Activated B cell treated with CpG ODN at 0.5 μM for 24 hours (primary cell): ENCODE results near the gene THOC7. TPM values are rescaled to one million over a fixed set of nuclear protein-coding genes. Genes with fewer than 3 reads are reported as not detected.
A peak's percentile ranks its signal among the peaks of the same experiment; 100 is the strongest.

Experiments used
- ATAC-seq: fragments of 200-7000 bp; cut with Tn5 transposase; one replicate; pipeline ENCODE4 v1.10.0; 2021; ENCODE audit warnings: low read depth, mild to moderate bottlenecking, moderate library complexity
- CTCF ChIA-PET: fragments of 350-600 bp; sonication (Branson Sonifier 250); formaldehyde crosslinking; loops from one replicate; lab custom pipeline; 2021; ENCODE audit warnings: antibody characterized with exemption; lab: Charles Lee
- POLR2A ChIA-PET: fragments of 350-600 bp; sonication (Branson Sonifier 250); formaldehyde crosslinking; loops from one replicate; lab custom pipeline; 2021; ENCODE audit warnings: antibody characterized with exemption; lab: Charles Lee
- DNase-seq: peaks from one replicate; pipeline ENCODE4 v3.0.0; 2022
- H3K27ac Mint-ChIP-seq: one replicate; pipeline ENCODE4 v1.8.0; 2020; ENCODE audit warnings: mixed read lengths
- H3K27me3 Mint-ChIP-seq: one replicate; pipeline ENCODE4 v1.8.0; 2021; ENCODE audit warnings: mixed read lengths
- H3K36me3 Mint-ChIP-seq: one replicate; pipeline ENCODE4 v1.8.0; 2021; ENCODE audit warnings: low read depth, mixed read lengths
- H3K4me1 Mint-ChIP-seq: one replicate; pipeline ENCODE4 v1.8.0; 2021; ENCODE audit warnings: mixed read lengths
- H3K4me3 Mint-ChIP-seq: one replicate; pipeline ENCODE4 v1.8.0; 2020; ENCODE audit warnings: mild to moderate bottlenecking, mixed read lengths
- H3K9me3 Mint-ChIP-seq: one replicate; pipeline ENCODE4 v1.8.0; 2020; ENCODE audit warnings: mixed read lengths
- CTCF ChIP-seq: fragments of 200-600 bp; IDR thresholded peaks from one replicate; pipeline ENCODE4 v1.8.0; 2022; ENCODE audit warnings: antibody characterized with exemption, mild to moderate bottlenecking
- intact Hi-C: fragments of 100-400 bp; cut with micrococcal nuclease; formaldehyde crosslinking; loops from one replicate; pipeline ENCODE4 v1.15.1; 2024
- total RNA-seq: library from RNA; stranded (reverse); gene quantifications from 2 replicates; pipeline ENCODE4 v1.2.3, GENCODE V29; 2022

The THOC7 gene
- total RNA-seq, 1 donor from 2014 or later, result 50.2 TPM

DNA sequence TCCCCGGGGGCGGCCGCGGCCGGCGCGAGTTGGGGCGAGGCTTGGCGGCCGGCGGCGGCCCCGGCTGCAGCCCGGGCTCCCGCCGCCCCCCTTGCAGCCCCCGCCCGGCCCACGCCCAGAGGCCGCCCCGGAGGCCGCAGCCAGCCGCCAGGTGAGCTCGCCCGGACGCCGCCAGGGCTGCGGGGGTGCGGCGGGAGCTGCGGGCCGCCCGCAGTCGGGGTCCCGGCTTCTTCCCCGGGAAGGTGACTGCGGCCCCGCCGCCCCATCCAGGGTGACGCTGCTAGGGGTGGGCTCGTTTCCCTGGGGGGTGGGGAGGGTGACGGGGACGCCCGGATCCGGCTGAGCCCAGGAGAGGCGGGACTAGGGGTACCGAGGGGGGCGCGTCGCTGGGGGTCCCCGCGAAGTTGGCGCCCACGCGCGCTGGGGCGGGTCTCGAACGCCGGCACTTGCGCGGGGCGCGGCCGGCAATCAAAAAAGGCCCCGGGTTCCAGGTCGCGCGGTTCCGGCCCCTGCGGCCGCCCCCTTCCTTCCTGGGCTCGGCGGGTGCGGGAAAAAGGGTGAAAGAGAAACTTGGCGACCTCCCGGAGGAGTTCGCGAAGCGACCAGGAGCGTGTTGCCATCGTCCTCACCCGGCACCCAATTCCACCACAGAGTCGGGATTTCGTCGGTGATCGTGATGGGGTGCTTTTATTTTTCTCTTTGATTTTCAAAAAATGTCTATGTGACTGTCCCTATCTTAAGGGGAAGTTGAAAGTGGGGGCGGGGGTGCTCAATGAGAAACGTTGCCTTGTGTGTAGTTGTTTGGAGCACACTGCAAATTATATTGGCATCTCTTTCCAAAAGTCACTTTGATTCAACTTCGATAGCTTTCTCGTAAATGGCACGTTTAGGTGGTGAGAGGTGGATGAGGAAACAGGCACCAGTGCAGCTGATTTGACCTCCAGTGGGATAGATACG is 681 bp upstream of the THOC7 start:
- intact Hi-C loops, result loop anchor here (1.0 kb wide), 2 partner anchors 48 to 129 kb away; partner anchors contain the start of gene SCAANT1
- ChIA-PET POLR2A (interaction anchor here (0.6 to 1.3 kb wide), 6 partner anchors 34 to 159 kb away, joined by 3 to 5 read pairs (median 4); partner anchors contain the start of gene PSMD6), CTCF (no interaction called here)
- peak overlapping the region; percentile 96 for H3K4me3 Mint-ChIP-seq
- H3K27ac Mint-ChIP-seq, result peak overlapping the region; percentile 94
- no peaks in the 10 kb centered on the region for H3K27me3 Mint-ChIP-seq
- peaks cover 23% of the 10 kb centered on the region for H3K36me3 Mint-ChIP-seq
- peaks cover 59% of the 10 kb centered on the region for H3K4me1 Mint-ChIP-seq
- no peaks in the 10 kb centered on the region for H3K9me3 Mint-ChIP-seq
- TF ChIP-seq CTCF, result no peak
- ATAC-seq (peak; percentile 60), DNase-seq (peak; percentile 53)

- ChIA-PET POLR2A (no interaction called here), CTCF (no interaction called here)
- intact Hi-C loops, result loop anchor here (1.0 kb wide), 1 partner anchor 161 kb away; the partner anchor contains the start of gene PSMD6
- peaks cover 44% of the 10 kb centered on the region for H3K4me1 Mint-ChIP-seq
- TF ChIP-seq CTCF, result no peak
- no peaks in the 10 kb centered on the region for H3K27me3 Mint-ChIP-seq
- no peaks in the 10 kb centered on the region for H3K9me3 Mint-ChIP-seq
- ATAC-seq (no peak), DNase-seq (no peak)
- peaks cover 20% of the 10 kb centered on the region for H3K36me3 Mint-ChIP-seq
- H3K4me3 Mint-ChIP-seq, result peak overlapping the region; percentile 94
- H3K27ac Mint-ChIP-seq, result peak overlapping the region; percentile 92
Observed at GRCh38 chr3:63862804-63863149, 828 bp downstream of the THOC7 start.

DNA sequence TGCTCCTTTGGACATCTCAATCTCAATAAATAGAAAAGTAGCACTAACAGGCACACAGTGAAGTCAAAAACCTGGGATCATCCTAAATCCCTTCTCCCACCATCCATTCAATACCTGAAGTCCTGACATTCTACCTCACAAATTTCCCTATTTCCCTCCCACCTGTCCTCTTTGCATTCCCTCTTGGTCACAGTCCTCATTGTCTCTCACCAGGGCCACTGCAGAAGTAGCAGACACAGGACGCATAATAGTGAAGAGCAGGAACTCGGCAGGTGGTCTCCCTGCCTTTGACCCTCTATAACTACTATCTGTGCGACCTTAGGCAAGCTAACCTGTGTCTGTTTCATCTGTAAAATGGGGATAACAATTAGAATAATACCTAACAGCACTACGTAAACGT is 2.3 kb downstream of the THOC7 start:
- no peak overlapping the region for H3K4me3 Mint-ChIP-seq
- ChIA-PET POLR2A (no interaction called here), CTCF (no interaction called here)
- intact Hi-C loops, result no loop called here
- ATAC-seq (no peak), DNase-seq (no peak)
- peaks cover 40% of the 10 kb centered on the region for H3K4me1 Mint-ChIP-seq
- H3K27ac Mint-ChIP-seq, result peak overlapping the region; percentile 10
- H3K9me3 Mint-ChIP-seq, result no peaks in the 10 kb centered on the region
- H3K36me3 Mint-ChIP-seq, result peaks cover 14% of the 10 kb centered on the region
- no peaks in the 10 kb centered on the region for H3K27me3 Mint-ChIP-seq
- no peak for TF ChIP-seq CTCF

GRCh38 chr3:63860776-63861175 is 2.8 kb downstream of the THOC7 start:
- Mint-ChIP-seq H3K36me3 (peaks cover 13% of the 10 kb centered on the region), H3K27ac (no peak overlapping the region), H3K4me1 (peaks cover 38% of the 10 kb centered on the region), H3K9me3 (no peaks in the 10 kb centered on the region), H3K27me3 (no peaks in the 10 kb centered on the region), H3K4me3 (no peak overlapping the region)
- DNase-seq (no peak), ATAC-seq (no peak)
- POLR2A ChIA-PET, result no interaction called here
- CTCF ChIA-PET, result no interaction called here
- intact Hi-C loops, result no loop called here
- no peak for TF ChIP-seq CTCF

DNA sequence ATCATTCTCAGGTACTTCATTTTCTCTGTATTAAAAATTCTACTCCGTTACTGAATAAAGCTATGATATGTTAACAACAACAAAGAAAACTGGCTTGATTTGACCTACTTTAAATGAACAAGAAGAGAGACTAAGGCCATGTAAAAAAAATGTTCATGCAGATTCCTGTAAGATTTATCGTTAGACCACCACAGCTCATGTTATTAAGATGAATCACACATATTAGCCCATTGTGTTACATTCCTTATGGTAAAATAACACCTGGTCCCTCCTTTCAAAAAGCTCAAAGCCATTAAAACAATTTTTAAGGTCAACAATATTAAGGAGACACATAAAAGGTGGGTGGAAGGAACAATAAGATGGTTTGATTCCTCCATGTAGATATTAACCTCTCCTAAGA is 6.3 kb downstream of the THOC7 start:
- CTCF ChIA-PET, result no interaction called here
- no peak overlapping the region for H3K4me3 Mint-ChIP-seq
- no peak overlapping the region for H3K27ac Mint-ChIP-seq
- TF ChIP-seq CTCF, result no peak
- peaks cover 16% of the 10 kb centered on the region for H3K4me1 Mint-ChIP-seq
- intact Hi-C loops, result no loop called here
- DNase-seq (no peak), ATAC-seq (no peak)
- H3K36me3 Mint-ChIP-seq, result no peaks in the 10 kb centered on the region
- POLR2A ChIA-PET, result interaction anchor here (0.6 kb wide), 1 partner anchor 71 kb away, joined by 3 read pairs; no protein-coding TSS in a partner anchor
- no peaks in the 10 kb centered on the region for H3K27me3 Mint-ChIP-seq
- no peaks in the 10 kb centered on the region for H3K9me3 Mint-ChIP-seq
